HEK293 (cell line): ENCODE results near the gene ANKRD60.

ENCODE experiments used
- CTCF ChIA-PET: fragments of 350-600 bp; formaldehyde crosslinking; extraction: SDS; loops from one replicate; lab custom pipeline; 2021; ENCODE audit warnings: antibody characterized with exemption; lab: Yijun Ruan, JAX
- POLR2A ChIA-PET: fragments of 300-600 bp; formaldehyde crosslinking; extraction: SDS; loops from one replicate; lab custom pipeline; 2020; ENCODE audit warnings: antibody characterized with exemption, inconsistent platforms; lab: Yijun Ruan, JAX
- H3K27ac ChIP-seq: fragments of 200-500 bp; sonication (Bioruptor generic); 2 replicates; pipeline ENCODE4 v1.5.1; 2014; ENCODE audit warnings: low read depth, low read length, control low read depth, inconsistent platforms; ENCODE audit errors: extremely low read depth
- H3K36me3 ChIP-seq, 2 experiments: fragments of 200-500 bp in 1 of 2; sonication (Bioruptor generic) in 1 of 2; 1 replicate in 1 of 2; 2 replicates in 1 of 2; pipeline ENCODE4 v1.5.1; 2014 to 2017; ENCODE audit warnings: inconsistent platforms in 2 of 2, low read length in 2 of 2; ENCODE audit not compliant: control insufficient read depth in 2 of 2, insufficient read depth in 1 of 2
- H3K4me1 ChIP-seq: fragments of 200-500 bp; sonication (Bioruptor generic); 2 replicates; pipeline ENCODE4 v1.5.1; 2014; ENCODE audit warnings: mild to moderate bottlenecking, low read length, inconsistent platforms; ENCODE audit not compliant: control insufficient read depth, insufficient read depth
- H3K4me3 ChIP-seq: 2 replicates; pipeline ENCODE4 v1.5.1; 2011; ENCODE audit warnings: low read depth, mild to moderate bottlenecking, control low read depth, low read length, moderate library complexity
- H3K9me3 ChIP-seq: fragments of 200-500 bp; sonication (Bioruptor generic); 2 replicates; pipeline ENCODE4 v1.5.1; 2014; ENCODE audit warnings: low read depth, low read length, inconsistent platforms; ENCODE audit not compliant: control insufficient read depth, insufficient read depth
- GLI4 ChIP-seq: fragments of 450-650 bp; formaldehyde crosslinking; IDR thresholded peaks from 2 replicates; pipeline ENCODE4 v1.5.1; 2016; ENCODE audit warnings: missing biosample characterization, missing genetic modification characterization
- KLF1 ChIP-seq: fragments of 450-650 bp; formaldehyde crosslinking; IDR thresholded peaks from 2 replicates; pipeline ENCODE4 v1.5.1; 2016; ENCODE audit warnings: missing biosample characterization, missing genetic modification characterization
- KLF10 ChIP-seq: fragments of 450-650 bp; IDR thresholded peaks from 2 replicates; pipeline ENCODE4 v1.5.1; 2018; ENCODE audit warnings: missing biosample characterization, mild to moderate bottlenecking, missing genetic modification characterization
- KLF7 ChIP-seq: fragments of 450-650 bp; formaldehyde crosslinking; IDR thresholded peaks from 2 replicates; pipeline ENCODE4 v1.5.1; 2016; ENCODE audit warnings: missing biosample characterization, missing genetic modification characterization, borderline replicate concordance
- MEIS1 ChIP-seq: sonication (generic); formaldehyde crosslinking; IDR thresholded peaks from 2 replicates; pipeline ENCODE4 v1.8.1; 2022; ENCODE audit warnings: missing genetic modification reagents, mild to moderate bottlenecking, borderline replicate concordance
- PRDM1 ChIP-seq: fragments of 450-650 bp; formaldehyde crosslinking; IDR thresholded peaks from 2 replicates; pipeline ENCODE4; 2016; ENCODE audit warnings: missing biosample characterization, missing genetic modification characterization
- YY1 ChIP-seq: fragments of 450-650 bp; formaldehyde crosslinking; IDR thresholded peaks from 2 replicates; pipeline ENCODE4 v1.5.1; 2018; ENCODE audit warnings: missing biosample characterization, missing genetic modification characterization
- ZBTB48 ChIP-seq: fragments of 450-650 bp; formaldehyde crosslinking; IDR thresholded peaks from 2 replicates; pipeline ENCODE4 v1.5.1; 2016; ENCODE audit warnings: missing biosample characterization, missing genetic modification characterization
- ZEB2 ChIP-seq: fragments of 450-650 bp; formaldehyde crosslinking; IDR thresholded peaks from 2 replicates; pipeline ENCODE4 v1.5.1; 2016; ENCODE audit warnings: missing biosample characterization, missing genetic modification characterization
- ZFHX2 ChIP-seq: fragments of 450-650 bp; formaldehyde crosslinking; conservative IDR thresholded peaks from 2 replicates; pipeline ENCODE4 v1.5.1; 2016; ENCODE audit warnings: missing biosample characterization, missing genetic modification characterization
- ZNF221 ChIP-seq: fragments of 450-650 bp; formaldehyde crosslinking; IDR thresholded peaks from 2 replicates; pipeline ENCODE4 v1.5.1; 2017; ENCODE audit warnings: missing biosample characterization, missing genetic modification characterization, borderline replicate concordance
- ZNF23 ChIP-seq: fragments of 450-650 bp; formaldehyde crosslinking; IDR thresholded peaks from 2 replicates; pipeline ENCODE4 v1.5.1; 2016; ENCODE audit warnings: missing biosample characterization, missing genetic modification characterization, borderline replicate concordance
- ZNF248 ChIP-seq: fragments of 450-650 bp; formaldehyde crosslinking; IDR thresholded peaks from 2 replicates; pipeline ENCODE4 v1.5.1; 2017; ENCODE audit warnings: missing biosample characterization, missing genetic modification characterization
- ZNF311 ChIP-seq: fragments of 450-650 bp; formaldehyde crosslinking; IDR thresholded peaks from 2 replicates; pipeline ENCODE4 v1.5.1; 2017; ENCODE audit warnings: missing biosample characterization, missing genetic modification characterization, borderline replicate concordance
- ZNF416 ChIP-seq: fragments of 450-650 bp; formaldehyde crosslinking; IDR thresholded peaks from 2 replicates; pipeline ENCODE4 v1.5.1; 2016; ENCODE audit warnings: missing biosample characterization, missing genetic modification characterization
- ZNF513 ChIP-seq: fragments of 450-650 bp; IDR thresholded peaks from 2 replicates; pipeline ENCODE4 v1.5.1; 2018; ENCODE audit warnings: missing biosample characterization, missing genetic modification characterization
- ZNF544 ChIP-seq: fragments of 450-650 bp; formaldehyde crosslinking; IDR thresholded peaks from 2 replicates; pipeline ENCODE4 v1.5.0; 2017; ENCODE audit warnings: missing biosample characterization, missing genetic modification characterization
- ZNF654 ChIP-seq: fragments of 450-650 bp; formaldehyde crosslinking; IDR thresholded peaks from 2 replicates; pipeline ENCODE4 v1.5.1; 2016; ENCODE audit warnings: low read depth, missing biosample characterization, missing genetic modification characterization
- ZNF747 ChIP-seq: fragments of 450-650 bp; formaldehyde crosslinking; IDR thresholded peaks from 2 replicates; pipeline ENCODE4 v1.5.1; 2016; ENCODE audit warnings: missing biosample characterization, missing genetic modification characterization
- ZSCAN18 ChIP-seq: fragments of 450-650 bp; formaldehyde crosslinking; IDR thresholded peaks from 2 replicates; pipeline ENCODE4 v1.5.1; 2016; ENCODE audit warnings: missing biosample characterization, missing genetic modification characterization

The ANKRD60 gene

GRCh38 chr20:58195047-58195446, 33.4 kb downstream of the ANKRD60 start:
- Histone ChIP-seq H3K36me3 (no peaks in the 10 kb centered on the region), H3K27ac (no peak overlapping the region), H3K4me3 (no peak overlapping the region), H3K4me1 (no peaks in the 10 kb centered on the region), H3K9me3 (no peaks in the 10 kb centered on the region)
- TF ChIP-seq ZEB2 (tag by site-specific recombination), result no peak
- no peak for TF ChIP-seq ZNF23 (tag by site-specific recombination)
- POLR2A ChIA-PET, result no interaction called here
- CTCF ChIA-PET, result interaction anchor here (0.6 to 1.4 kb wide), 6 partner anchors 14 to 572 kb away, joined by 3 to 5 read pairs (median 3); no protein-coding TSS in a partner anchor

- POLR2A ChIA-PET, result no interaction called here
- CTCF ChIA-PET, result interaction anchor here (0.6 to 1.4 kb wide), 6 partner anchors 8 to 572 kb away, joined by 3 read pairs; no protein-coding TSS in a partner anchor
- TF ChIP-seq GLI4 (tag by site-specific recombination) (no peak), ZFHX2 (tag by site-specific recombination) (0 out of 2 replicates have a peak, but pooled peaks have one; percentile 8)
These were observed 34.2 kb downstream of the ANKRD60 start for GRCh38 chr20:58194175-58194791.

GRCh38 chr20:58192567-58192966, 35.9 kb downstream of the ANKRD60 start:
- Histone ChIP-seq H3K36me3 (no peaks in the 10 kb centered on the region), H3K9me3 (no peaks in the 10 kb centered on the region), H3K4me1 (no peaks in the 10 kb centered on the region), H3K27ac (no peak overlapping the region), H3K4me3 (no peak overlapping the region)
- ChIA-PET CTCF (interaction anchor here (0.7 to 1.9 kb wide), 7 partner anchors 8 to 537 kb away, joined by 3 to 7 read pairs (median 3); no protein-coding TSS in a partner anchor), POLR2A (no interaction called here)
- TF ChIP-seq ZNF416 (tag by site-specific recombination) (no peak), KLF1 (no peak), ZNF513 (tag by site-specific recombination) (no peak), ZNF654 (tag by site-specific recombination) (peak; percentile 28)

More at GRCh38 chr20:58194175-58194791, 34.2 kb downstream of the ANKRD60 start:
- H3K27ac ChIP-seq, result no peak overlapping the region
- no peaks in the 10 kb centered on the region for H3K36me3 ChIP-seq
- no peak overlapping the region for H3K4me3 ChIP-seq
- no peaks in the 10 kb centered on the region for H3K9me3 ChIP-seq
- no peaks in the 10 kb centered on the region for H3K4me1 ChIP-seq

GRCh38 chr20:58192065-58192464, 36.4 kb downstream of the ANKRD60 start:
- ChIA-PET POLR2A (no interaction called here), CTCF (interaction anchor here (0.6 to 1.9 kb wide), 11 partner anchors 8 to 597 kb away, joined by 3 to 7 read pairs (median 3); no protein-coding TSS in a partner anchor)
- Histone ChIP-seq H3K36me3 (no peaks in the 10 kb centered on the region), H3K4me1 (no peaks in the 10 kb centered on the region), H3K27ac (no peak overlapping the region), H3K9me3 (no peaks in the 10 kb centered on the region), H3K4me3 (no peak overlapping the region)
- TF ChIP-seq ZEB2 (tag by site-specific recombination) (no peak), KLF7 (tag by site-specific recombination) (no peak), ZNF248 (tag by site-specific recombination) (no peak), ZNF544 (no peak), MEIS1 (no peak), PRDM1 (no peak), ZNF221 (tag by site-specific recombination) (no peak), YY1 (tag by site-specific recombination) (no peak), KLF10 (tag by site-specific recombination) (no peak), ZSCAN18 (no peak), ZBTB48 (tag by site-specific recombination) (no peak), ZNF311 (no peak), GLI4 (tag by site-specific recombination) (no peak), ZNF747 (tag by site-specific recombination) (no peak)
